NCI-H187 treated with DMSO at 0.1 percent for 48 hours (cell line): Measurements from ENCODE around the gene NBL1.

Experiments used
- DNase-seq: peaks from one replicate; lab custom pipeline; 2025; lab: John Stamatoyannopoulos, UW

The NBL1 gene, protein sequence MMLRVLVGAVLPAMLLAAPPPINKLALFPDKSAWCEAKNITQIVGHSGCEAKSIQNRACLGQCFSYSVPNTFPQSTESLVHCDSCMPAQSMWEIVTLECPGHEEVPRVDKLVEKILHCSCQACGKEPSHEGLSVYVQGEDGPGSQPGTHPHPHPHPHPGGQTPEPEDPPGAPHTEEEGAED

DNA sequence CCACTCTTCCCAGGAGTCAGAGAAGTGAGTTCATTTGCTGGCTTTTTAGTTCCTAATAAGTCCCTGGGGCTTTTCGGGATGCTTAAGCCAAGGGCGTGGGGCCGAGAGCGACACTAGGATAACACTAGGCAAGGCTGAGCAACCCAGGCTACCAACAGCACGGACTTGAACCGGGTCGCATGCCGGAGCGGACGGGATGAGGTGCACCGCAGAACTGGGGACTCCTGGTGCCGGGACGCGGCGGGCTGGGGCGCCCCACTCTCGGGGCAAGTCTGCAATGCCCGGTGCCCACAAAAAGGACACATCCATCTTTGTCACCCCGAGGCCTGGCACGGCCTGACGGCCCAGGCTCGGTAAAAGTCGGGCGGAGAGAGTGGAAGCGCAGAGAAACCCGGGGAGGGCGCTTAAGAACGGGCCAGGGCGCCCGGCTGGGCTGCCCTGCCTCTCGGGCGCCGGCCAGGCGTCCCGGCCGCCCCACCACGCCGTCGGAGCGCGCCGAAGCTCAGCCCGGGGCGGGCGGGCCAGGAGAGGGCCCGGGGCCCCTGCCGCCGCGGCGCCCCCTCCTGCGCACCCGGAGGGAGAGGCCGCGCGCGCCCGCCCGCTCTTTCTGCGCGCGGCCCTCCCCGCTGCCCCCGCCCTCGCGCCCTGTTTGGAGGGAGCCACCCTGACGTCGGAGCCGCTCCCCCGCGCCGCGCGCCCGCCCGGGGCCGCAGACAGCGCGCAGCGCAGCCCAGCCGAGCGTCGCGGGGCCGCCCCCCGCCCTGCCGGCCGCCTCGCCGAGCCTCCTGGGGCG, at the start of gene NBL1:
Gene NBL1, plus strand, starts transcription at position 710 of the 793 bp plus-strand sequence. CDS start 10,720 bp downstream, outside the sequence.
- DNase-seq, result no peak

GRCh38 chr1:19596065-19596713, 47.9 kb upstream of the NBL1 start:
- peak; percentile 53 for DNase-seq

GRCh38 chr1:19596714-19597495, 47.2 kb upstream of the NBL1 start:
- DNase-seq, result peak; percentile 92

DNA sequence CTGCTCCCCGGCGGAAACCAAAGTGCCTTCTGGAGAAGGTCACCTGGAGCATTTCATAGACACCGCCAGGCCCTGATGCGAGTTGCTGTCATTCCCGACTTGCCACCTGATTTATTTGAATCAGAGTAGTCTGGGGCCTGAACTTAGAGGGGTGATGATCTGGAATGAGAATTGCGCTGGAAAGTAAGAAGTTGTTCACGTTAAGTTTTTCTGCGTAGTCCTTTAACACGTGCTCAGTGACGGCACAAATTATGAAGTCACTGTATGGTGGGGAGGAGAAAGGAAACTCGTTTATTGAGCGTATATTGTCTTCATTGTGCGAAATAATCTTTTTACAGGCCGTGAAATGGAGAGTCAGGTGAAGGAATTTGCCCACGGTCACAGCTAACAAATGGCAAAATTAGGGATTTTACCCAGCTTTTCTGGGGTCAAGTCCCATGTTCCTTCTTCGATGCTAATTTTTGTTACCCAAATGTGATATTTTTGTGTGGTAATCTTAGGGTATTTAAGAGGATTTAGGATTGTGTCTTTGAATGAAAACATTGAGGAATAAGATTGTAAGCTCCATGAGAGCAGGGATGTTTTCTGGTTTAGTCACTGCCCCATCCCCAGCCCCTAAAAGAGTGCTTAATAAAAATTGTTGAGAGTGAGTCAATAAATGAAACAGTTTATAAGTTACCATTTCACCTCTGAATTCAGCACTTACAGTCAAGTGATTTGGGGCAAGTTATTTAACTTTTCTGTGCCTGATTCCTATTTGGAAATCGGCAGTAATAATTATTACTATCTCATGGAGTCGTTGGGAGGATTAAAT, 46.4 kb upstream of the NBL1 start:
- no peak for DNase-seq

DNA sequence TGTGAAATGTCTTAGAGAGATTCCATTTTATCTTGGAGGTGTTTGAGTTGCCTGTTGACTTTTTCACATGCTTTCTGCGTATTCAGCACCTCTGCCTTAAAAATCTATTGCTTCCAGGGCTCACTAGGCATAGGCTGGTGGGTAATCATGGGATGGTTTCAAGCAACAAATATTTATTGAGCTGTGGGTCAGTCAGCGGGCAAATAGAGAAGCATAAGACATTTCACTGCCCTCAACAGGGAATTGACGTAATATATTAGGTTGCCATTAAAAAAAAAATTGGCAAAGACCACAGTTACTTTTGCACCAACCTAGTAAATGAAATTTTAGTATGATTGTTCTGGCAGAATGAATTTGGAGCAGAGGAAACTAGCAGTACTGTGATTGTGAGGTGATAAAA, 44.3 kb upstream of the NBL1 start:
- DNase-seq, result no peak

DNA sequence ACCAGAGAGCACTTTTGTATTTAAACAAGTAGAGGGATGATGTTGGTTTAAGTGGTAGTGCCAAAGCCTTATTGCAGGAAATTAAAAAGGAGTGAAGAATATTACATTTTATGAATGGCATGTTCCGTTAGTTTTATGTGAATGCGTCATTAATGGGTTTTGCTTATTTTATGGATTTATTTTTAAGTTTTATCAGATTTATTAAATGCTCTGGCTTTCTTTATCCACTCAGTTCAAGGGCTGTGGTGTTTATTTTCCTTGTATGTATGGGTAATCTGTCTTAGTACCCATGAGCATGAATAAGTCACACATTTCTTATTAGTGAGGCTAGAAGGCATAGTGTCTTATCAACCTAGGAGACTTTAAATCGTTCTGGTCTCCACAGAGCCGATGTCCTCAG, 41.6 kb upstream of the NBL1 start:
- DNase-seq, result no peak

DNA sequence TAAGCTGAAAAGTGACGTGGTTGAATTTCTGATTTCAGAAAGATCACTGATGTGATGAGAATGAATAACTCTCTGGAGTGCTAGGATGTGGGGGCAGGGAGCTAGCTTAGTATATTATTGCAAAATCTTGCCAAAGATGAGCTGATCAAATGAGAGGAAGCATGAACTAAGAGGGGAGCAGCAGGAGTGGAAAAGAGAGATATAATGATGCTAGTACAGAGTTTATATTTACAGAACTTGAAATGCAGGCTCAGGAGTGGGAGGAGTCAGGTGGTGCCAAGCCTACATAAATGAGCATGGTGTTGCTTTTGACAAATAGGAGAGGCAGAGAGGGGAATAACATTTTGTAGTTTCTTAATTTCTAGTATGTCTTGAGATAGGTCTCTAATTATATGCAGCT, 38.1 kb upstream of the NBL1 start:
- DNase-seq, result no peak

- DNase-seq, result no peak
Observed at GRCh38 chr1:19606817-19607642, 37.1 kb upstream of the NBL1 start.

- DNase-seq, result no peak
Observed at GRCh38 chr1:19608232-19608631, 35.9 kb upstream of the NBL1 start.

- no peak for DNase-seq
Observed at GRCh38 chr1:19610282-19610981, 33.7 kb upstream of the NBL1 start.

DNA sequence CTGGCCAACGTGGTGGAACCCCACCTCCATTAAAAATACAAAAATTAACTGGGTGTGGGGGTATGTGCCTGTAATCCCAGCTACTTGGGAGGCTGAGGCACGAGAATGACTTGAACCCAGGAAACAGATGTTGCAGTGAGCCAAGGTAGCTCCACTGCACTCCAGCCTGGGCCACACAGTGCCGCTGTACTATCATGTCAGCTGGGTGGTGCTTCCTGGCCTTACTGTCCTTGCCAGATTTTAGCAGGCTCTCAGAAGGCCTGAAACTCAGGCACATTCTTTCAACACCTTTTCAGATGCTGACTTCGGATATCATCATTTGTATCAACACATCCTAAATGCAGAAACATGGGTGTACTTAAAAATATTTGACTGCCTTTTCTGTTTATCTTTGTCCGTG, 31.6 kb upstream of the NBL1 start:
- DNase-seq, result no peak

GRCh38 chr1:19613171-19613703, 30.9 kb upstream of the NBL1 start:
- no peak for DNase-seq

DNA sequence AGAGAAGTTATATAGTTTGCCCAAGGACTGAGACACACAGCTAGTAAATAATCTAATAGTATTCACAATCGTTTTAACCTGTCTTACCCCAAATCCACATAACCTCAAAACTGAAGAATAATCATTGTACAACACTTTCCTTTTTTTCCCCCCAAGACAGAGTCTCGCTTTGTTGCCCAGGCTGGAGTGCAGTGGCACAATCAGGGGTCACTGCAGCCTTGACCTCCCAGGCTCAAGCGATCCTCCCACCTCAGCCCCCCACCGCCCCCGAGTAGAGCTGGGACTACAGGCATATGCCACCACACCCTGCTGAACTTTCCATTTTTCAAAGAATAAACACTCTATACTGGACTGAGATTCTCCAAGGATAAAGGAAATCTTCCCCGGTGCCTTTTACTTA, 28.7 kb upstream of the NBL1 start:
- no peak for DNase-seq

DNA sequence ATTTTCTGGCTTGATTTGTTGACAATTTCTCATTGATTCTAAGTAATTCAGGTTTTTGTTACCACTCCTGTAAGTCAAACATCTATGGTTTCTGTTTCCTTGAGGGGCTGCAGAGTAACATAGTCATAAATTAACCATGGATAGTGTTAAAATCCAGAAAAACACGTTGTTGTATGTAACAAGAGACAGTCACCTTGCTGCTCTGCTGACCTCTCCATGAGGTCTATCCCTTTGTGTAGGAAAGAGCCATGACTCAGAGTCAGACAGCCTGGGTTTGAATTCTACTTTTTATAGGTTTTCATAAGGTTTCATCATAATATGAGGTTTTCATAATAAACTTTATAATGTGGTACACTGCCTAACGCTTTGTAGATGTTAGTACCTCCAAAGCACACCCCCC, 27.6 kb upstream of the NBL1 start:
- DNase-seq, result no peak

DNA sequence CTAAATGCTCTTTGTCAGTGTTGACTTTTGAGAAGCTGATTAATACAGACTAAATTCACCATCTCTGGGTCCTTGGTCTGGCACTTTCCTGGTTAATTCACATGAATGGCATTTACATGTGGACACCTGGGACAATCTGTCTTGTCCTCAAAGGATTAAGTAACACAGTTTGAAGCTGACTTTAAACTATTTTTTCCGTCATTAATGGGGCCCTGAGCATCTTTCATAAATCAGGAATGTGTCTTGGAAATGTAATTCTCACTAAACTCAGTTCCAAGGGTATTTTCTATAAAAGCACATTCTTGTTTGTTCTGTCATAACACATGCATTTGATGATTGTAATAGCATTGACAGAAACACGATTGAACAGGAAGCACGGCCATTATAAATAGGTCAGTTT, 26.7 kb upstream of the NBL1 start:
- DNase-seq, result no peak

DNA sequence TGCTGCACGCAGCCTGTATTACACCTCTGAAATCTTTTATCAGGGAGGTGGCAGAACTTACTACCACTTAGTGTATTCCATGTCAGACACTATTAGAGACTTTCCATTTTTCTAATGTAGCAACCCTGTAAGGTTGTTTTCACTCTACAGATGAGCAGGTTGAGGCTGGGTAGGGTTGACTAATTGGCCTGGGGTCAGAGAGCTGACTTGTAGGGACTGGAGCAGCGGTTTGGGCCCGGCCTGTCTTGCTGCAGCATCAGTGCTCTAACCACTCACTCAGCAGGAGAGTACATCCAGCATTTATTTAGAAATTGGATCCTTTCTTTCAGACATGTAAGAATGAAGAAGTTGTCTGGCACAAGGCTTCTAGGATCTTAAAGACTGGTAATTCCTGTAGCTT, 25.7 kb upstream of the NBL1 start:
- DNase-seq, result no peak

DNA sequence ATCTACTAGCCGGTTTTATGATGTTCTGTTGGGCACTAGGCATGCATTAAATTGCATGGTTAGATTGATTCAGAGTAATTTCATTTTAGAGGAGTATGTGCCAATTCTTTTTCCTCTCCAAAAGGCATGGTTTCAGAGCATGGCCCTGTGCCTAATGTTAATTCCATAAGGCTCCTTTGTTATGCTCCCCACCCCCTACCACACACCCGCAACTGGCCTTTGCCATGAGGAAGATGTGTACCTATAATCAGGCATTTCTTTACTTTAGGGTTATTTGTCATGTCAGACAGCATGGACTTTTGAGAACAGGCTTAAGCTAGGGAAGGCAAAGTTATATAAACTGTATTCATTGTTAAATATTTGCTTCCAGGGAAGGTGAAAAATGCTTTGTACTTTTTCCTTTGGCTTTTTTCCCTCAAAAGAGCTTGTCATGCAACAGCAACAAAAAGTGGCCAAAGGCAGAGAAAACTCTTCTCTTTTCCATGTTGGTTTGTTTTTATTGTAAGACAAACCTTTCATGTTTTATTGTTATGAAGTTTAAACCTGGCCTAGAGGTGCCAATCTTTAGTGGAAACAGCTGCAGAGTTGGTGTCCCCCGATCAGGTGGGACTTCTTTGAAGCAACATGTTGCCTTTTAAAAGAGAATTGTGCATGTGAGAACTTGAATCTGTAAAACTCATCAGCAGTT, 24.3 kb upstream of the NBL1 start:
- no peak for DNase-seq

GRCh38 chr1:19620786-19621185, 23.3 kb upstream of the NBL1 start:
- DNase-seq, result no peak

GRCh38 chr1:19621274-19621950, 22.7 kb upstream of the NBL1 start:
- no peak for DNase-seq
